A204.1 (cell line): ENCODE measurements around the gene SKI.

Experiments
- FAIRE-seq: peaks from 2 replicates; lab custom pipeline; 2012; peaks lifted over from hg19 to GRCh38; lab: Jason Lieb, UNC

The SKI gene

GRCh38 chr1:2310332-2311183, 82.4 kb downstream of the SKI start:
- FAIRE-seq = no peak

- no peak for FAIRE-seq
Observed at GRCh38 chr1:2311184-2312032, 83.3 kb downstream of the SKI start.

- FAIRE-seq = no peak
Observed at GRCh38 chr1:2312160-2312514, 84.0 kb downstream of the SKI start.

GRCh38 chr1:2312515-2313301, 84.6 kb downstream of the SKI start:
- no peak for FAIRE-seq

GRCh38 chr1:2313651-2314261, 85.6 kb downstream of the SKI start:
- no peak for FAIRE-seq

- FAIRE-seq = no peak
Observed at GRCh38 chr1:2314273-2314802, 86.2 kb downstream of the SKI start.

GRCh38 chr1:2314803-2315673, 86.9 kb downstream of the SKI start:
- no peak for FAIRE-seq

GRCh38 chr1:2315674-2316450, 87.7 kb downstream of the SKI start:
- FAIRE-seq = no peak

- no peak for FAIRE-seq
Observed at GRCh38 chr1:2316451-2316961, 88.4 kb downstream of the SKI start.

GRCh38 chr1:2317230-2318065, 89.3 kb downstream of the SKI start:
- no peak for FAIRE-seq

GRCh38 chr1:2318314-2319278, 90.5 kb downstream of the SKI start:
- no peak for FAIRE-seq

- no peak for FAIRE-seq
Observed at GRCh38 chr1:2319291-2319690, 91.2 kb downstream of the SKI start.

GRCh38 chr1:2320006-2320405, 91.9 kb downstream of the SKI start:
- FAIRE-seq = no peak

GRCh38 chr1:2320760-2321667, 92.9 kb downstream of the SKI start:
- FAIRE-seq = no peak

GRCh38 chr1:2322065-2322571, 94.0 kb downstream of the SKI start:
- FAIRE-seq = no peak

GRCh38 chr1:2322581-2323211, 94.6 kb downstream of the SKI start:
- no peak for FAIRE-seq
